ENCODE measurements around the gene RYR2.

Gene RYR2

GRCh38 chr1:237864338-237865244 lies 822.6 kb downstream of the RYR2 start:
- DNase-seq (ENCODE audit: low read depth), result no peak

DNA sequence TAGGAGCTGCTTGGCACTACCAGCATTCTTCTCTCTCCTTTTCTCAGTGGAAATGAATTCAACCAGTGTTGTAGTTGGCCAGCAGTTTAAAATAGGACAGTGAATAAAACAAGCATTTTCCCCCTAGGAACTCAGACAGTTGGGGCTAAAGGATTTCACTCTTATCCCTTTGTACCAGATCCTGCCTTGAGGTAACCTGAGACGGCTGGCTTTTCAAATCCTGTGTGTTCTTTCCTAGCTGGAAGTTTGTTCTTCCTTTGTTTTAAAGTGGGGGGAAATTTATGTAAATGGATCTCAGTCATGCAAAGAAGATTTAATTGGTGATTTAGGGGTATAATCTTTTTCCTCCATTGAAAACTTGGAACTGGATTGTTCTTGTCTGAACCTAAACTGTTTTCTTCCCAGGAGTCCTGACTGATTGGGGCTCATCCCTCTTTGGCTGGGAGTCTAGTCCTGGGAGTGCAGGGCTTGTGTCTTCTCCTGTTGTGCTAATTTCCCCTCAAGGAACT lies 825.5 kb downstream of the RYR2 start:
- no peak for DNase-seq (ENCODE audit: low read depth)

GRCh38 chr1:237868817-237869600 lies 827.0 kb downstream of the RYR2 start:
- no peak for DNase-seq (ENCODE audit: low read depth)

- no peak for DNase-seq (ENCODE audit: low read depth)
Observed at GRCh38 chr1:237873487-237874211, 831.7 kb downstream of the RYR2 start.

GRCh38 chr1:237875291-237875690 lies 833.3 kb downstream of the RYR2 start:
- DNase-seq (ENCODE audit: low read depth), result no peak

- DNase-seq (ENCODE audit: low read depth), result no peak
Observed at GRCh38 chr1:237877631-237878030, 835.6 kb downstream of the RYR2 start.

GRCh38 chr1:237878406-237878805 lies 836.4 kb downstream of the RYR2 start:
- DNase-seq (ENCODE audit: low read depth), result no peak

- no peak for DNase-seq (ENCODE audit: low read depth)
Observed at GRCh38 chr1:237879195-237879594, 837.2 kb downstream of the RYR2 start.

All from stimulated activated CD8-positive, alpha-beta memory T cell treated with anti-CD3 and anti-CD28 coated beads, Interleukin-15, amount 100 ng/mL, for 1 hour (primary cell).